ENCODE results near the gene TEX9.

DNA sequence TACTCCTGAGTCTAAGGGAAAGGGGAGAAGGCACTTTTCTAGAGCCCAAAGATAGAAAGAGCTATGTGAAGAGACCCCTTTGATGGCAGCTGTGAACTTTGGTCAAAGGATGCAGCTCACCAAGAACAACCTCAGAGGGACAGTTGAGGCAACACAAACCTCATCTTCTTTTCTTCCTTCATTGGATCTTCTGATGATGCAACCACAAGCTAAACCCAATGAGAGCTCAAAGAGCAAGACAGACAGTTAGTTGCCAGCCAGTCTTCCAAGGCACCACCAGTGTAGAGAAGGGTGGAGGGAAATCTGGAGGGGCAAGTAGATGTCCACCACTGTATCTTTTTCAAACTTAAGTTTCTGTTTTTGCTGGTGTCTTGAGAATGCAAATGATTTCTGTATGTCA is 110.1 kb downstream of the TEX9 start:
- TF ChIP-seq, protein P1, sequence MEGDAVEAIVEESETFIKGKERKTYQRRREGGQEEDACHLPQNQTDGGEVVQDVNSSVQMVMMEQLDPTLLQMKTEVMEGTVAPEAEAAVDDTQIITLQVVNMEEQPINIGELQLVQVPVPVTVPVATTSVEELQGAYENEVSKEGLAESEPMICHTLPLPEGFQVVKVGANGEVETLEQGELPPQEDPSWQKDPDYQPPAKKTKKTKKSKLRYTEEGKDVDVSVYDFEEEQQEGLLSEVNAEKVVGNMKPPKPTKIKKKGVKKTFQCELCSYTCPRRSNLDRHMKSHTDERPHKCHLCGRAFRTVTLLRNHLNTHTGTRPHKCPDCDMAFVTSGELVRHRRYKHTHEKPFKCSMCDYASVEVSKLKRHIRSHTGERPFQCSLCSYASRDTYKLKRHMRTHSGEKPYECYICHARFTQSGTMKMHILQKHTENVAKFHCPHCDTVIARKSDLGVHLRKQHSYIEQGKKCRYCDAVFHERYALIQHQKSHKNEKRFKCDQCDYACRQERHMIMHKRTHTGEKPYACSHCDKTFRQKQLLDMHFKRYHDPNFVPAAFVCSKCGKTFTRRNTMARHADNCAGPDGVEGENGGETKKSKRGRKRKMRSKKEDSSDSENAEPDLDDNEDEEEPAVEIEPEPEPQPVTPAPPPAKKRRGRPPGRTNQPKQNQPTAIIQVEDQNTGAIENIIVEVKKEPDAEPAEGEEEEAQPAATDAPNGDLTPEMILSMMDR (IDR thresholded peaks at IDR 0.05), result no peak
- TF ChIP-seq POLR2A (IDR thresholded peaks at IDR 0.05) (no peak), POLR2AphosphoS5 (IDR thresholded peaks at IDR 0.05) (no peak)
